Measurements from ENCODE around the gene FGG. TPM values are rescaled to one million over a fixed set of nuclear protein-coding genes. Genes with fewer than 3 reads are reported as not detected.

FGG gene
- total and polyA plus RNA-seq, 2 donors (not counting 1 experiment from before 2014, with no cell fraction given): not detected

DNA sequence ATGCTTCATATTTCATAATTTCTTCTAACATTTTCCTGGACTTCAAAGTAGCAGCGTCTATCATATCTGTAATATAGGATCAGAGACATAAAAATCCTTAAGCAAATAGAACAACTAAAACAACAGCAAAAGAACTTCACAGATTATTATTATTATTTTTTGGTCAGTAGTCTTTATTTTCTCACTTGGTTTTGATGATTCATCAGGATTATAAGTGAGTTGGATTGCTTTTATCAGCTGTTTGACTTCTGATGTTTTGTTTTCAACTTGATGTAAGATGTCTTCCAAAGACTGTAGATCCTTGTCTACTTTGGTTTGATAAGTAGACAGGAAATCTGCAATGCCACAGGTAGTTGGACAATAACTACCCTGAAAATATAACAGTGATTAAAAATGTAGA is 623 bp downstream of the FGG start:
- Histone ChIP-seq H3K27me3 (ENCODE audit: control insufficient read depth, insufficient read depth, low read length) (no peaks in the 10 kb centered on the region), H3K4me2 (ENCODE audit: extremely low read depth, insufficient read depth, low read length) (no peak overlapping the region), H4K20me1 (ENCODE audit: control insufficient read depth, extremely low read depth, insufficient read depth, low read length) (no peaks in the 10 kb centered on the region), H3K27ac (ENCODE audit: insufficient read depth, low read length) (no peak overlapping the region), H2AFZ (ENCODE audit: low read length) (no peak overlapping the region), H3K9me3 (ENCODE audit: control insufficient read depth, insufficient read depth, low read depth, low read length) (no peaks in the 10 kb centered on the region), H3K4me3 (replicated peaks in 1 of 4; ENCODE audit: control extremely low read depth in 1 of 4, insufficient read depth in 1 of 4, low read depth in 3 of 4, low read length in 4 of 4) (no peak overlapping the region), H3K4me1 (ENCODE audit: control insufficient read depth, extremely low read depth, insufficient read depth, low read length) (no peaks in the 10 kb centered on the region), H3K79me2 (ENCODE audit: control insufficient read depth, insufficient read depth, low read length) (no peaks in the 10 kb centered on the region), H3K36me3 (ENCODE audit: control insufficient read depth, insufficient read depth, low read length) (no peaks in the 10 kb centered on the region), H3K9ac (ENCODE audit: insufficient read depth, low read length) (no peak overlapping the region)
- no peak for DNase-seq (ENCODE audit: low read depth in 2 of 2)
- TF ChIP-seq CTCF (conservative IDR thresholded peaks at IDR 0.05 in 1 of 2, IDR thresholded peaks at IDR 0.05 in 1 of 2; ENCODE audit: low read depth in 1 of 2, low read length in 2 of 2) (no peak), EZH2 (IDR thresholded peaks at IDR 0.05; ENCODE audit: low read length, missing control alignments) (no peak)

GRCh38 chr4:154610582-154610981 is 1.9 kb downstream of the FGG start:
- H2AFZ ChIP-seq (ENCODE audit: low read length): no peak overlapping the region
- no peaks in the 10 kb centered on the region for H3K79me2 ChIP-seq (ENCODE audit: control insufficient read depth, insufficient read depth, low read length)
- H4K20me1 ChIP-seq (ENCODE audit: control insufficient read depth, extremely low read depth, insufficient read depth, low read length): no peaks in the 10 kb centered on the region
- no peak overlapping the region for H3K4me2 ChIP-seq (ENCODE audit: extremely low read depth, insufficient read depth, low read length)
- no peak overlapping the region for H3K27ac ChIP-seq (ENCODE audit: insufficient read depth, low read length)
- TF ChIP-seq EZH2 (IDR thresholded peaks at IDR 0.05; ENCODE audit: low read length, missing control alignments) (no peak), CTCF (conservative IDR thresholded peaks at IDR 0.05 in 1 of 2, IDR thresholded peaks at IDR 0.05 in 1 of 2; ENCODE audit: low read depth in 1 of 2, low read length in 2 of 2) (no peak)
- no peak overlapping the region for H3K4me3 ChIP-seq (replicated peaks in 1 of 4; ENCODE audit: control extremely low read depth in 1 of 4, insufficient read depth in 1 of 4, low read depth in 3 of 4, low read length in 4 of 4)
- DNase-seq (ENCODE audit: low read depth in 2 of 2): no peak
- H3K9me3 ChIP-seq (ENCODE audit: control insufficient read depth, insufficient read depth, low read depth, low read length): no peaks in the 10 kb centered on the region
- H3K4me1 ChIP-seq (ENCODE audit: control insufficient read depth, extremely low read depth, insufficient read depth, low read length): no peaks in the 10 kb centered on the region
- H3K9ac ChIP-seq (ENCODE audit: insufficient read depth, low read length): no peak overlapping the region
- no peaks in the 10 kb centered on the region for H3K27me3 ChIP-seq (ENCODE audit: control insufficient read depth, insufficient read depth, low read length)
- H3K36me3 ChIP-seq (ENCODE audit: control insufficient read depth, insufficient read depth, low read length): no peaks in the 10 kb centered on the region

GRCh38 chr4:154609532-154609931 is 2.9 kb downstream of the FGG start:
- Histone ChIP-seq H2AFZ (ENCODE audit: low read length) (no peak overlapping the region), H3K4me2 (ENCODE audit: extremely low read depth, insufficient read depth, low read length) (no peak overlapping the region), H3K27ac (ENCODE audit: insufficient read depth, low read length) (no peak overlapping the region), H3K9ac (ENCODE audit: insufficient read depth, low read length) (no peak overlapping the region), H4K20me1 (ENCODE audit: control insufficient read depth, extremely low read depth, insufficient read depth, low read length) (no peaks in the 10 kb centered on the region), H3K9me3 (ENCODE audit: control insufficient read depth, insufficient read depth, low read depth, low read length) (no peaks in the 10 kb centered on the region), H3K4me1 (ENCODE audit: control insufficient read depth, extremely low read depth, insufficient read depth, low read length) (no peaks in the 10 kb centered on the region), H3K27me3 (ENCODE audit: control insufficient read depth, insufficient read depth, low read length) (no peaks in the 10 kb centered on the region), H3K4me3 (replicated peaks in 1 of 4; ENCODE audit: control extremely low read depth in 1 of 4, insufficient read depth in 1 of 4, low read depth in 3 of 4, low read length in 4 of 4) (no peak overlapping the region), H3K79me2 (ENCODE audit: control insufficient read depth, insufficient read depth, low read length) (no peaks in the 10 kb centered on the region), H3K36me3 (ENCODE audit: control insufficient read depth, insufficient read depth, low read length) (no peaks in the 10 kb centered on the region)
- TF ChIP-seq CTCF (conservative IDR thresholded peaks at IDR 0.05 in 1 of 2, IDR thresholded peaks at IDR 0.05 in 1 of 2; ENCODE audit: low read depth in 1 of 2, low read length in 2 of 2) (no peak), EZH2 (IDR thresholded peaks at IDR 0.05; ENCODE audit: low read length, missing control alignments) (no peak)
- no peak for DNase-seq (ENCODE audit: low read depth in 2 of 2)

Data from fibroblast of lung (primary cell).